ENCODE data around the gene CAMSAP3.

CAMSAP3 gene, protein sequence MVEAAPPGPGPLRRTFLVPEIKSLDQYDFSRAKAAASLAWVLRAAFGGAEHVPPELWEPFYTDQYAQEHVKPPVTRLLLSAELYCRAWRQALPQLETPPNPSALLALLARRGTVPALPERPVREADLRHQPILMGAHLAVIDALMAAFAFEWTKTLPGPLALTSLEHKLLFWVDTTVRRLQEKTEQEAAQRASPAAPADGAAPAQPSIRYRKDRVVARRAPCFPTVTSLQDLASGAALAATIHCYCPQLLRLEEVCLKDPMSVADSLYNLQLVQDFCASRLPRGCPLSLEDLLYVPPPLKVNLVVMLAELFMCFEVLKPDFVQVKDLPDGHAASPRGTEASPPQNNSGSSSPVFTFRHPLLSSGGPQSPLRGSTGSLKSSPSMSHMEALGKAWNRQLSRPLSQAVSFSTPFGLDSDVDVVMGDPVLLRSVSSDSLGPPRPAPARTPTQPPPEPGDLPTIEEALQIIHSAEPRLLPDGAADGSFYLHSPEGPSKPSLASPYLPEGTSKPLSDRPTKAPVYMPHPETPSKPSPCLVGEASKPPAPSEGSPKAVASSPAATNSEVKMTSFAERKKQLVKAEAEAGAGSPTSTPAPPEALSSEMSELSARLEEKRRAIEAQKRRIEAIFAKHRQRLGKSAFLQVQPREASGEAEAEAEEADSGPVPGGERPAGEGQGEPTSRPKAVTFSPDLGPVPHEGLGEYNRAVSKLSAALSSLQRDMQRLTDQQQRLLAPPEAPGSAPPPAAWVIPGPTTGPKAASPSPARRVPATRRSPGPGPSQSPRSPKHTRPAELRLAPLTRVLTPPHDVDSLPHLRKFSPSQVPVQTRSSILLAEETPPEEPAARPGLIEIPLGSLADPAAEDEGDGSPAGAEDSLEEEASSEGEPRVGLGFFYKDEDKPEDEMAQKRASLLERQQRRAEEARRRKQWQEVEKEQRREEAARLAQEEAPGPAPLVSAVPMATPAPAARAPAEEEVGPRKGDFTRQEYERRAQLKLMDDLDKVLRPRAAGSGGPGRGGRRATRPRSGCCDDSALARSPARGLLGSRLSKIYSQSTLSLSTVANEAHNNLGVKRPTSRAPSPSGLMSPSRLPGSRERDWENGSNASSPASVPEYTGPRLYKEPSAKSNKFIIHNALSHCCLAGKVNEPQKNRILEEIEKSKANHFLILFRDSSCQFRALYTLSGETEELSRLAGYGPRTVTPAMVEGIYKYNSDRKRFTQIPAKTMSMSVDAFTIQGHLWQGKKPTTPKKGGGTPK

DNA sequence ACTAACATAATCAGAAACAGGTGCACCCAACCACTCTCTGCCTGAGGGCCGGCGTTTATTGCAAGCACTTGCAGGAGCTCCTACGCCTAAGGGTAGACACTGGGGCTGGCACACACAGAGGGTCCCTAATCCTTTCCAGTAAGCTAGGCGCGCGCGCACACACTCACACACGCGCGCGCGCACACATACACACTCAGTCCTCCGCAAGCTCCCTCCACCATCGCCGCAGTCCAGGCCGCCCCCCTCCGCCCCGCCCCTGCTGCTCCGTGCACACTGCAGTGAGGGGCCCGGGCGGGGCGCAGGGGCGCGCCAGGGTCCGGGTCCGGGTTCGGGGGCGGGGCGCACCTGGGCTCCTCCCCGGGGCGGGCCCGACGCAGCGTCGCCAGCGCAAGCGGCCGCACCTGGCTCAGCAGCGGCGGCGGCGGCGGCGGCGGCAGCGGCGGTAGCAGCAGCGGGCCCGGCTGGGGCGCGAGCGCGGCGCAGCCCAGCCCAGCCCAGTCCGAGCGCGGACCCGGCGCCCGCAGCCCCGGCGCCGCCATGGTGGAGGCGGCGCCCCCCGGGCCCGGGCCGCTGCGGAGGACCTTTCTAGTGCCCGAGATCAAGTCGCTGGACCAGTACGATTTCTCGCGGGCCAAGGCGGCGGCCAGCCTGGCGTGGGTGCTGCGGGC, at the start of gene CAMSAP3:
TSS of gene CAMSAP3 (plus strand) at position 398 of the 668 bp plus-strand sequence. CDS start at position 538, 140 bp downstream.
- in situ Hi-C loops (cut with MboI; ENCODE audit: low sequenced_read_pairs): no loop called here

DNA sequence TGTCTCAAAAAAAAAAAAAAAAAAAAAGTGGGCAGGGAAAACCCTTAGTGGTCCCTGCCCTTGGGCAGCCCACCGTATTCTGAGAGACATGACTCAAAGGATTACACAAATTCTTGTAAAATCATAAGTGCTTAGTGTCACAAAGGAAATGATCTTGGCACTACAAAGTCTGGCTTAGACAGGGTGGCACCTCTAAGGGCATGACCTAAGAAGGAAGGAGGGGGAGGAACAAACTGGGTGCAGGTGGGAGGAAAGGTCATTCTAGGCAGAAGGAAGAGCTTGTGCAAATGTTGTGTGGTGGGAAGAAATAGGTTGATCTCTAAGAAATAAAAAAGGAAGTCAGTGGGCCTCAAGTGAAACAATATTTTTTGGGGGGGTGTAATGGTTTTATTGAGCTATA, 49.8 kb upstream of the CAMSAP3 start:
- in situ Hi-C loops (cut with MboI; ENCODE audit: low sequenced_read_pairs): no loop called here

DNA sequence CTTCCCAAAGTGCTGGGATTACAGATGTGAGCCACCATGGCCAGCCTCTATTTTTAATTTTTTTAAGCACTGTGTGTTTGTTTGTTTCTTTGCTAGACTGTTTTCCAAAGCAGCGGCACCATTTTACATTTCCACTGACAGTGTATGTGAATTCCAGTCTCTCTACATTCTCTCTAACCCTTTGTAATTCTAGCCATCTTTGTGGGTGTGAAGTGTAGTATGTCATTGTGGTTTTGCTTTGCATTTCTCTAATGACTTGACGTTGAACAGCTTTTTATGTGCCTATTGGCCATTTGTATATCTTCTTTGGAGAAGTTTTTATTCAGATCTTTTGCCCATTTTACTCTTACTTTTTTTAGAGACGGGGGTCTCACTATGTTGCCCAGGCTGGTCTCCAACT, 48.5 kb upstream of the CAMSAP3 start:
- in situ Hi-C loops (cut with MboI; ENCODE audit: low sequenced_read_pairs): no loop called here

DNA sequence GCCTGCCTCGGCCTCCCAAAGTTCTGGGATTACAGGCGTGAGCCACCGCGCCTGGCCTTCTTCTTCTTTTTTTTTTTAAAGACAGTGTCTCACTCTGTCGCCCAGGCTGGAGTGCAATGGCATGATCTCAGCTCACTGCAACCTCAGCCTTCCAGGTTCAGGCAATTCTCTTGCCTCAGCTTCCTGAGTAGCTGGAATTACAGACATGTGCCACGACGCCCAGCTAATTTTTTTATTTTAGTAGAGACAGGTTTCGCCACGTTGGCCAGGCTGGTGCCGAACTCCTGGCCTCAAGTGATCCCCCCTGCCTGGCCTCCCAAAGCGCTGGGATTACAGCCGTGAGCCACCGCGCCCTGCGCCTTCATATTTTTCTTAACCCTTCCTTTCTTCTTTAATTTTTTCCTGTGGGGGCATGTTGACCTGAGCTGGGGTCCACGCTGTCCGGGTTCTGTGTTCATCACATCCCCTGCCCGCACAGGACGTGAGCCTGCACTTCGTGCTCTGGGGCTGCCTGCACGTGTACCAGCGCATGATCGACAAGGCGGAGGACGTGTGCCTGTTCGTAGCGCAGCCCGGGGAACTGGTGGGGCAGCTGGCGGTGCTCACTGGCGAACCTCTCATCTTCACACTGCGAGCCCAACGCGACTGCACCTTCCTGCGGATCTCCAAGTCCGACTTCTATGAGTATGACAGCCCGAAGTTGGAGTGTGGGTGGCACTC, 46.1 kb upstream of the CAMSAP3 start:
- in situ Hi-C loops (cut with MboI; ENCODE audit: low sequenced_read_pairs): no loop called here

DNA sequence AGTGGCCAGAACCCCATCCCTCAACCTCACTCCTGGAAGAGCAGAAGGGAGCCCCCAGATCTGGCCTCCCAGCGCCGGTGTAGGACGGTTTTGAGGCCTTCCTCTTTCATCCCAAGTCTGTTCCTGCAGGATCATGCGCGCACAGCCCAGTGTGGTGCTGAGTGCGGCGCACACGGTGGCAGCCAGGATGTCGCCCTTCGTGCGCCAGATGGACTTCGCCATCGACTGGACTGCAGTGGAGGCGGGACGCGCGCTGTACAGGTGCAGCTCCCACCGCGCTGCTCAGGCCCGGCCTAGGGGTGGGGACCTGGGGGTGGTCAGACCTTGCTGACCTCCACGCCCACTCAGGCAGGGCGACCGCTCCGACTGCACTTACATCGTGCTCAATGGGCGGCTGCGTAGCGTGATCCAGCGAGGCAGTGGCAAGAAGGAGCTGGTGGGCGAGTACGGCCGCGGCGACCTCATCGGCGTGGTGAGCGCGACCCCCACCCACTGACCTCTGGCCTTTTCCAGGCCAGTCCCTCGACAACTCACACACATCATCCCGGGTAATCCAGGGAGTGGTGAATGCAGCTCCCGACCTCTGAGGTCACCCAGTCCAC, 45.4 kb upstream of the CAMSAP3 start:
- in situ Hi-C loops (cut with MboI; ENCODE audit: low sequenced_read_pairs): no loop called here

DNA sequence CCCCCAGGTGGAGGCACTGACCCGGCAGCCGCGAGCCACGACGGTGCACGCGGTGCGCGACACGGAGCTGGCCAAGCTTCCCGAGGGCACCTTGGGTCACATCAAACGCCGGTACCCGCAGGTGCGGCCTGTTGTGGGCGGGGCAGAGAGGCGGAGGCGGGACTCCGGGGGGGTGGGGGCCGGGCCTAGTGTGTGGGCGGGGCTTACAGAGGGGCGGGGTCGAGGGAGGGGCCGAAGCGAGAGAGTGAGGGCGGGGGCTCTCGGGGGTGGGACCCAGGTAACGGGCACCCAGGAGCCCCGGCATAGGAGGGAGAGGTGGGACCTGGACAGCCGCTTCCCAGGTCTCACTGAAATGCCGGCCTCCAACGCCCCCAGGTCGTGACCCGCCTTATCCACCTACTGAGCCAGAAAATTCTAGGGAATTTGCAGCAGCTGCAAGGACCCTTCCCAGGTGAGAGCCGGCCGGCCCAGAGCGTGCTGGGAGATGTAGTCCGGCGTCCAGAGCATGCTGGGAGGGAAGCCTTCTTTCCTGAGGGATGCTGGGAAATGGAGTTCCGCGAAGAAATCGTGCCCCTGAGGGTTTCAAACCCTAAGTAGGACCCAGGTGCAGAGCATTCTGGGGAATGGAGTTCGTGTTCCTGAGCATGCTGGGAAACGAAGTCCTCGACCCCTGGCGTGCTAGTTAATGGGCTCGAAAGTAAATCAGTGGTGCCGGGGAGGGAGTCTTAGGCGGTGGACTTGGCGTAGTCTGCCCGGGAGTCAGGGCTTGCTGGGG, 44.5 kb upstream of the CAMSAP3 start:
- in situ Hi-C loops (cut with MboI; ENCODE audit: low sequenced_read_pairs): no loop called here

DNA sequence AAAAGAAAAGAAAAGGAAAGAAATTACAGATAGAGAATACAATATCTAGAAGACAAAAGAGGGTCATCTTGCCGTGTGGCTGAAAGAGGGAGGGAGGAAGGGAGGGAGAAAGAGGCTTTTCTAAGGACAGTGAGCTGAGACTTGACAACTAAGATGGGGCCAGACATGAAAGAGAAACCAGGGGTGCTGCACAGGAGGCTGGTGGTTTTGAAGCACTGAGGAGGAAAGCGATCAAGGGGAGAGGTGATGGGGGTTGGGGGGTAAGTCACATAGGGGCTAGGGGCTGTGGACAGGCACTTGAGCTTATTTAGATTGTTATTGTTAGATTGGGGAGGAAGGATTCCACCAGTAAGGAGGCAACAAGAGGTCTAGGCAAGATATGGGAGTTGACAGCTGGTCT, 42.9 kb upstream of the CAMSAP3 start:
- in situ Hi-C loops (cut with MboI; ENCODE audit: low sequenced_read_pairs): no loop called here

DNA sequence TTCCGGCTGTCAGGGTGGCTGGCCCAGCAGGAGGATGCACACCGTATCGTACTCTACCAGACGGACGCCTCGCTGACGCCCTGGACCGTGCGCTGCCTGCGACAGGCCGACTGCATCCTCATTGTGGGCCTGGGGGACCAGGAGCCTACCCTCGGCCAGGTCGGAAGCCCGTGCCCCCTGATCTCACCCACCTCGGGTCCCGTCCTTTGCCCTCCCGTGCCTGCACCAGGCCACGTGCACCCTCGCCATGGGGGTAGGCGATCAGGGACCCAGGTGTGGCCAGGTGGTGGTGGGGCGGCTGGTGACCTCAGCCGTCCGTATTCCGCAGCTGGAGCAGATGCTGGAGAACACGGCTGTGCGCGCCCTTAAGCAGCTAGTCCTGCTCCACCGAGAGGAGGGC, 41.1 kb upstream of the CAMSAP3 start:
- in situ Hi-C loops (cut with MboI; ENCODE audit: low sequenced_read_pairs): no loop called here

DNA sequence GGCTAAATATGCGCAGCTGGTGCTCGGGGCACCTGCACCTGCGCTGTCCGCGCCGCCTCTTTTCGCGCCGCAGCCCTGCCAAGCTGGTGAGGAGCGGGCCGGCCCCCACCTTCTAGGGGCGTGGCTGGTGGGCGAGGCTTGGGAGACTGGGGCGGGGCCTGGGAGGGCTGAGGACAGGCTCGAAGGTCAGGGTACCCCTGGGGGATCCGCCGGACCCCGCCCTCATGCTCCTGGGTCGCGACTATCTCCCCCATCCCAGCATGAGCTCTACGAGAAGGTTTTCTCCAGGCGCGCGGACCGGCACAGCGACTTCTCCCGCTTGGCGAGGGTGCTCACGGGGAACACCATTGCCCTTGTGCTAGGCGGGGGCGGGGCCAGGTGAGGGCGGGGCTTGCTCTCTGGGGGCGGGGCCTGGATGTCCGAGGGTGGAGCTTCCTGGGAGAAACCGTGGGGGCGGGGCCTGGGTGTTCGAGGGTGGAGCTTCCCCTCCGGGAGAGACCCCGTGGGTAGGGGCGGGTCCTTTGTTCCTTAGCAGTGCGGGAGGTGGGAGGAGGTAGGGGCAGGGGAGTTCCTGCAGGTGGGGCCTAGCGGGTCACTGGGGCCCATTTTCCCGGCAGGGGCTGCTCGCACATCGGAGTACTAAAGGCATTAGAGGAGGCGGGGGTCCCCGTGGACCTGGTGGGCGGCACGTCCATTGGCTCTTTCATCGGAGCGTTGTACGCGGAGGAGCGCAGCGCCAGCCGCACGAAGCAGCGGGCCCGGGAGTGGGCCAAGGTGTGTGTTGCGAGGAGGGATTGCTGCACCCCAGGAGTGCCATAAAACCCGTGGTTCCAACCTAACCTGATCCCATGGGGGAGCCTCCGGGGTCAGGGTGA, 40.4 kb upstream of the CAMSAP3 start:
- in situ Hi-C loops (cut with MboI; ENCODE audit: low sequenced_read_pairs): no loop called here

DNA sequence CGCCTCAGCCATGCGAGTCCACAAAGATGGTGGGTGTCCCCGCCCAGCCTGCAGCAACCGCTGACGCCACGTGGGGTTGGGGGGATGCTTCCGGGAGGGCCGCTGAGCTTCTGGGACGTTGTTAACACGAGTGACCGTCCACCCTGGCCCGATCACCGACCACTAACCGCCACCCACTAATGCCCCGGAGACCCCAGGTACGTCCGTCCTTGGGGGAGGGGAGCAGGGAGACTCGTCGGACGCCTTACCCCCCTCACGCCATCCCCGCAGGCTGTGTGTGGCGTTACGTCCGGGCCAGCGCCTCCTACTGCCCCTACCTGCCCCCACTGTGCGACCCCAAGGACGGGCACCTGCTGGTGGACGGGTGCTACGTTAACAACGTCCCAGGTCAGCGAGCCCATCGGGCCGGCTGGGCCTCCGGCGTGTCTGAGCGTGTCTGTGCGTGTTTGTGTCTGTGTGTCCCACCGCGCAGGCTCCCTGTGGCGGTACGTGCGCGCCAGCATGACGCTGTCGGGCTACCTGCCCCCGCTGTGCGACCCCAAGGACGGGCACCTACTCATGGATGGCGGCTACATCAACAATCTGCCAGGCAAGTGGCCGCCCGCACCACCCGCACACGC, 38.9 kb upstream of the CAMSAP3 start:
- in situ Hi-C loops (cut with MboI; ENCODE audit: low sequenced_read_pairs): no loop called here

DNA sequence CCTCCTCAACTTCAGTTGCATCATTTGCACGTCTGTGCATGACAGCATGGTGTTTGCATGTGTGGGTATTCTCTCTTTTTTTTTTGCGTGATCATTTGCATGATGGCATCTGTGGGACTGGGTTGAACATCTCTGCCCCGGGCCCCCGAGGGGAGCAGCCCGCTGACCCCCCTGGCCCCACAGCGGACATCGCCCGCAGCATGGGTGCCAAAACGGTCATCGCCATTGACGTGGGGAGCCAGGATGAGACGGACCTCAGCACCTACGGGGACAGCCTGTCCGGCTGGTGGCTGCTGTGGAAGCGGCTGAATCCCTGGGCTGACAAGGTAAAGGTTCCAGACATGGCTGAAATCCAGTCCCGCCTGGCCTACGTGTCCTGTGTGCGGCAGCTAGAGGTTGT, 37.0 kb upstream of the CAMSAP3 start:
- in situ Hi-C loops (cut with MboI; ENCODE audit: low sequenced_read_pairs): no loop called here

DNA sequence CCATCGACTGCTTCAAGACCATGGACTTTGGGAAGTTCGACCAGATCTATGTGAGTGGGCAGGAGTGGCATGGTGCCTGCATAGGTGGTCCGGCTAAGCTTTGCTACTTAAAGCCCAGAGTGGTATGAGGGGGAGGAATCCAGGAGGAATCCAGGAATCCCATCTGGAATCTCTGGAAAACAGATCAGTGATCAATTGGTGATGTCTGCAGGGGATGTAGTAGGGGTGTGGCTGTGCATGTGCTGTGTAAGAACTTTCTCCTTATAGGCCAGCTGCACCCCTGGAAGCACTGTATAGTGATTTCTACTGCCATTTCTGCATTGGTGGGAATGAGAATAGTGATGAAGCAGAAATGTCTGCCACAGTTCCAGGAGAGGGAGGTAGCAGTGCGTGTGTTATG, 36.6 kb upstream of the CAMSAP3 start:
- in situ Hi-C loops (cut with MboI; ENCODE audit: low sequenced_read_pairs): no loop called here

DNA sequence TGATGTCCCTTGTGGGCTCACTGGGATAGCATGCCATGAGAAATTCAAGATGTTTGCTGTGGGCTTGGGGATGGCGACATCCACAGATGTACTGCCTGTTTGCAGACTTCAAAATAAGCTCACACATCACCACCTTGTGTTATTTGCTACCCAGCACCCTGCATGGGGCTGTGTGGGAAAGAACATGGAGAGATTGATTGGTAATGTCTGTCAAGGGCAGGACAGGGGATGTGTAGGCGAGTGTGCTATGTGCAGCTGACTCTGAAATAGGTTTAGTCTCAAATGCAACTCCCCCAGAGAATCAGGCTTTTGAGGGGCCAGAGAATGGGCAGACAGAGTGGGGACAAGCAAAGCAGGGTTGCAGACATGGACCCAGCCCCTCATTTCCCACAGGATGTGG, 35.4 kb upstream of the CAMSAP3 start:
- in situ Hi-C loops (cut with MboI; ENCODE audit: low sequenced_read_pairs): no loop called here

DNA sequence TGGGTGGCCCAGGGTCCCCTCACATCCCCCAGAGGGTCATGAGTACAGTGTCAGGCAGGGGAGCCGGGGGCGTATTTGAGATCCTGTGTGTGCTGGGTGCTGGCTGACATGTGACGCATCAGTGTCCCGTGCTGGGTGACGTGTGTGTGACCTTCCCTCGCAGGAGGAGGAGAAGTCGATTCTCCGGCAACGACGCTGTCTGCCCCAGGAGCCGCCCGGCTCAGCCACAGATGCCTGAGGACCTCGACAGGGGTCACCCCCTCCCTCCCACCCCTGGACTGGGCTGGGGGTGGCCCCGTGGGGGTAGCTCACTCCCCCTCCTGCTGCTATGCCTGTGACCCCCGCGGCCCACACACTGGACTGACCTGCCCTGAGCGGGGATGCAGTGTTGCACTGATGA, 34.3 kb upstream of the CAMSAP3 start:
- in situ Hi-C loops (cut with MboI; ENCODE audit: low sequenced_read_pairs): no loop called here

DNA sequence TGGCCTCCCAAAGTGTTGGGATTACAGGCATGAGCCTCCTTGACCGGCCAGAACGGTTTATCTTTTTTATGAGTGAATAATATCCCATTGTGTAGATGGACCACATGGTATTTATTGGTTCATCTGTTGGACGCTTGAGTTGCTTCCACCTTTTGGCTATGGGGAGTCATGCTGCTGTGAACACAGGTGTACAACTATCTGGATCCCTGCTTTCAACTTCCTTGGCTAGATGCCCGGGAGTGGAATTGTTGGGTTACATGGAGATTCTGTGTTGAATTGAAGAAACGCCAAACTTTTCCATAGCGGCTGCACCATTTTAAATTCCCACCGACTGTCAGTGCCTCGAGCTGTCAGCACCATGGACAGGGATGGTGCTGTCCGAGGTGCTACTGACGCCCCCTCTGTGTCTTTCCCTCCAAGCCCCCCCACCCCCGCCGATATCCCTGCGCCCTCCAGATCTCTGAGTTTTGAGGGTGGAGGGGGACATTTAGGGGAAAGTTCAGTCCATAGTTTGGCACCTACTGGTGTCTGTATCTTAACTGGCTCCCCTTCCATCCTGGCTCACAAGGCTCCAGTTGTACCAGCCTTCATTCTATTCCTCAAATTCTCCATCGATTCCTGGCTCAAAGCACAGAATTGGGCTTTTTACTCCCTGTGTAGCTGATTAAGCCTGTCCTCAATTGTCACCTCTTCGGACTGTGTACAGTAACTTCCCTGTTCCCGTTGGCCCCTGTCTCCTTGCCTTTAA, 32.8 kb upstream of the CAMSAP3 start:
- in situ Hi-C loops (cut with MboI; ENCODE audit: low sequenced_read_pairs): no loop called here

DNA sequence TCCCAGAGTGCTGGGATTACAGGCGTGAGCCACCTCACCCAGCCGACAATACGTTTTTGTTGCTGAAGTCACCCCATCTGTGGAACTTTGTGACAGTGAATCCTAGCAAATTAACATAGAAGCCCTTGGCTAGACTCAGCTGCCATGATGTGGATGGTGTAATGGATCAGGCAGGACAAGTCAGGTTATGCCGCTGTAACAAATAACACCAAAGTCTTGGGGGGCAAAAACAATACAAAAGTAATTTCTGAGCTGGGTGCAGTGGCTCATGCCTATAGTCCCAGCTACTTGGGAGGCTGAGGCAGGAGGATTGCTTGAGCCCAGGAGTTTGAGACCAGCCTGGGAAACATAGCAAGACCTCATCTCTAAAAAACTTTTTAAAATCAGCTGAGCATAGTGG, 30.8 kb upstream of the CAMSAP3 start:
- in situ Hi-C loops (cut with MboI; ENCODE audit: low sequenced_read_pairs): no loop called here

DNA sequence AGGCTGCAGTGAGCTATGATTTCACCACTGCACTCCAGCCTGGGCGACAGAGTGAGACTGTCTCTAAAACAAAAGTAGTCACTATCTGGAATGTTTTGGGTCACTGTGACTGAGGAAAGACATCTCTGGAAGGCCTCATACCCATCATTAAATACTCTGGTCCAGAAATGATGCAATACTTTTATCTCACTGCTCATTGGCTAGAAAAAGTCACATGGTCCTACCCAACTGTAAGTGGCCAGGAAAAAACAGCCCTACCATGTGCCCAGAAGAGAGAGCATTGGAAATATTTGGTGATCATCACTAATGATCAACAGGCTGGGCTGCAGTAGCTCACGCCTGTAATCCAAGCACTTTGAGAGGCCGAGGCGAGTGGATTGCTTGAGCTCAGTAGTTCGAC, 30.3 kb upstream of the CAMSAP3 start:
- in situ Hi-C loops (cut with MboI; ENCODE audit: low sequenced_read_pairs): no loop called here

Measured in hTERT RPE-1 (cell line).